ENCODE data around the gene UBA1.

Gene UBA1

DNA sequence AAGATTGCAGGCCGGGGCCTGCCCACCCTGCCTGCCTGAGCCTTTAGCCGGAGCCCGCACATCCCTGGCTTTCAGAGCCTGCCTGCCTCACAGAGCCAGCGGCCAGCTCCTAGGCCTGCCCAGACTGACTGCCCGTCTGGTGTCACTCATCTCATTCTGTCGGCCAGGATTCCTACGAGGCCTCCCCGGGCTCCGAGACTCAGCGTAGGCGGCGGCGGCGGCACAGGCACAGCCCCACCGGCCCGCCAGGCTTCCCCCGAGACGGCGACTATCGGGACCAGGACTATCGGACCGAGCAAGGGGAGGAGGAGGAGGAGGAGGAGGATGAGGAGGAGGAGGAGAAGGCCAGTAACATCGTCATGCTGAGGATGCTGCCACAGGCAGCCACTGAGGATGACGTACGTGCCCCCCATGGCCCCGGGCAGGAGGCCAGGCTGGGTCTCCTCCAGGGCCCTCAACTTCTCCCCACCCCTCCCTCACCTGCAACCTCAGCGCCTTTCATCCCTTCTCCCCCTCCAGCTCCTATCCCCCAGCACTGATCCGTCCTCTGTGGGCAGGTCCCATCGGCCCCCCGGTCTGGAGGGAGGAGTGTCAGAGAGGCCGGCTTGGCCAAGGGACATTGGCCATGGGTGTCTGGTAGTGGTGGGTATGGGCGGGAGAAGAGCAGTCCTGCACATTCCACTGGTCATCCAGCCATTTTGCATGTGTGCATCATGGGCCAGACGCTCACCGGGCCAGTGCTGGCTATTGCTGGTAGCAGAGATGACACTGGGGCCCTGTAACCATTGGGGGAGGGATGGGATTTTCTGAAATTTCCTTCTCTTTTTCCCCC lies 22.6 kb upstream of the UBA1 start:
- no peak overlapping the region for H3K4me3 ChIP-seq (ENCODE audit: low read depth, low read length)
- TF ChIP-seq, protein P1, sequence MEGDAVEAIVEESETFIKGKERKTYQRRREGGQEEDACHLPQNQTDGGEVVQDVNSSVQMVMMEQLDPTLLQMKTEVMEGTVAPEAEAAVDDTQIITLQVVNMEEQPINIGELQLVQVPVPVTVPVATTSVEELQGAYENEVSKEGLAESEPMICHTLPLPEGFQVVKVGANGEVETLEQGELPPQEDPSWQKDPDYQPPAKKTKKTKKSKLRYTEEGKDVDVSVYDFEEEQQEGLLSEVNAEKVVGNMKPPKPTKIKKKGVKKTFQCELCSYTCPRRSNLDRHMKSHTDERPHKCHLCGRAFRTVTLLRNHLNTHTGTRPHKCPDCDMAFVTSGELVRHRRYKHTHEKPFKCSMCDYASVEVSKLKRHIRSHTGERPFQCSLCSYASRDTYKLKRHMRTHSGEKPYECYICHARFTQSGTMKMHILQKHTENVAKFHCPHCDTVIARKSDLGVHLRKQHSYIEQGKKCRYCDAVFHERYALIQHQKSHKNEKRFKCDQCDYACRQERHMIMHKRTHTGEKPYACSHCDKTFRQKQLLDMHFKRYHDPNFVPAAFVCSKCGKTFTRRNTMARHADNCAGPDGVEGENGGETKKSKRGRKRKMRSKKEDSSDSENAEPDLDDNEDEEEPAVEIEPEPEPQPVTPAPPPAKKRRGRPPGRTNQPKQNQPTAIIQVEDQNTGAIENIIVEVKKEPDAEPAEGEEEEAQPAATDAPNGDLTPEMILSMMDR (IDR thresholded peaks at IDR 0.05; ENCODE audit: low read depth, low read length) = no peak

- TF ChIP-seq, protein P1 (IDR thresholded peaks at IDR 0.05; ENCODE audit: low read depth, low read length) = no peak
- no peak overlapping the region for H3K4me3 ChIP-seq (ENCODE audit: low read depth, low read length)
Observed at GRCh38 chrX:47171996-47172395, 21.6 kb upstream of the UBA1 start.

- TF ChIP-seq, protein P1 (IDR thresholded peaks at IDR 0.05; ENCODE audit: low read depth, low read length) = no peak
Observed at GRCh38 chrX:47172549-47172948, 21.1 kb upstream of the UBA1 start.

GRCh38 chrX:47172971-47173792 lies 20.4 kb upstream of the UBA1 start:
- TF ChIP-seq, protein P1 (IDR thresholded peaks at IDR 0.05; ENCODE audit: low read depth, low read length) = no peak

More at GRCh38 chrX:47172549-47172948, 21.1 kb upstream of the UBA1 start:
- H3K4me3 ChIP-seq (ENCODE audit: low read depth, low read length) = no peak overlapping the region

GRCh38 chrX:47174376-47174775 lies 19.3 kb upstream of the UBA1 start:
- no peak overlapping the region for H3K4me3 ChIP-seq (ENCODE audit: low read depth, low read length)
- TF ChIP-seq, protein P1 (IDR thresholded peaks at IDR 0.05; ENCODE audit: low read depth, low read length) = no peak

More at GRCh38 chrX:47172971-47173792, 20.4 kb upstream of the UBA1 start:
- H3K4me3 ChIP-seq (ENCODE audit: low read depth, low read length) = no peak overlapping the region

DNA sequence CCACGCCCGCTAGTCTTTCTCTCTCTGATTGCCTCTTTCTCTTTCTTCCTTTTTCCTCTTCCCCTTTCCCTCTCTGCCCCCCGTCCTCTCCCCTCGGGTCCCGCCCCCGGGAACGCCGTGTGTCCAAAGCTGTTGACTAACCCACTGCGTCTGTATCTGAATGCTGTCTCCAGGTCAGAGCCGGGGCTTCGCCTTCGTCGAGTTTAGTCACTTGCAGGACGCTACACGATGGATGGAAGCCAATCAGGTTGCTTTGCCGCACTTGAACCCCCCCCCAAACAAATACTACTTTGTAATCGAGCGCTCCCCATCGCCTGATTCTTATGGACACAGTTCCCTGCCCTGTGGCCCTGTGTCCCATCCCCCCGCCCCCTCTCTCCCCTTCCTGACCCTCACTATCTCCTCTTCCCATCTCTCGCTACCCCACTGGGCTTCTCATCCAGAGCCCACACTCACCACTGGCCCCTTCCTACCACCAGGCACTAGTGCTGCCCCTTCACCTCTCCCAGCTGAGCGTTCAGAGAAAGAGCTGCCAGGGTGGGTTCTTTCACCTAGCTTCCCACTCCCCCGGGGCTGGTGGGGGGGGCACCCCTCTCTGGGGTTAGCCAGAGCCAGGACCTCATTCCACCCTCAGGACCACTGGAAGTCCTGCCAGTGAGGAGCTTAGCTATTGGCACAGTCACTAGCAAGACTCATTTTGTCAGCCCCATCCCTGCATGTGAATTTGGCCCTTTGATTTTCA lies 18.6 kb upstream of the UBA1 start:
- no peak overlapping the region for H3K4me3 ChIP-seq (ENCODE audit: low read depth, low read length)
- TF ChIP-seq, protein P1 (IDR thresholded peaks at IDR 0.05; ENCODE audit: low read depth, low read length) = no peak
